OCI-LY1 (cell line): ENCODE measurements around the gene DENND1A.

Experiments used
- H2AFZ ChIP-seq: fragments of 200-600 bp; sonication (generic), shearing (Covaris generic); 2 replicates; pipeline ENCODE4 v1.6.0; 2014; ENCODE audit warnings: antibody characterized with exemption, mild to moderate bottlenecking, low read length
- H3F3A ChIP-seq: fragments of 200-600 bp; sonication (generic), shearing (Covaris generic); 2 replicates; pipeline ENCODE4 v1.6.0; 2014; ENCODE audit warnings: mild to moderate bottlenecking, antibody characterized with exemption, low read length, moderate library complexity; ENCODE audit not compliant: insufficient read depth
- H3K27ac ChIP-seq: fragments of 200-600 bp; sonication (generic); 2 replicates; pipeline ENCODE4 v1.5.1; 2014; ENCODE audit warnings: low read length, mixed run types, mild to moderate bottlenecking, low read depth; ENCODE audit not compliant: poor library complexity, severe bottlenecking
- H3K27me3 ChIP-seq: fragments of 200-600 bp; sonication (generic); 2 replicates; pipeline ENCODE4 v1.6.0; 2014; ENCODE audit warnings: antibody characterized with exemption, mild to moderate bottlenecking, low read length, moderate library complexity; ENCODE audit not compliant: insufficient read depth
- H3K36me3 ChIP-seq: fragments of 200-600 bp; sonication (generic); 2 replicates; pipeline ENCODE4 v1.6.1; 2014; ENCODE audit warnings: mild to moderate bottlenecking, antibody characterized with exemption, low read length, moderate library complexity, mixed read lengths; ENCODE audit not compliant: insufficient read depth
- H3K4me1 ChIP-seq: fragments of 200-600 bp; sonication (generic); 2 replicates; pipeline ENCODE4 v1.5.1; 2014; ENCODE audit warnings: mild to moderate bottlenecking, low read length, moderate library complexity; ENCODE audit not compliant: insufficient read depth, severe bottlenecking
- H3K4me2 ChIP-seq: fragments of 200-600 bp; sonication (generic), shearing (Covaris generic); 2 replicates; pipeline ENCODE4 v1.6.1; 2014; ENCODE audit warnings: low read length
- H3K4me3 ChIP-seq: fragments of 200-600 bp; sonication (generic); 2 replicates; pipeline ENCODE4 v1.5.1; 2014; ENCODE audit warnings: low read length, low read depth, mild to moderate bottlenecking, mixed read lengths; ENCODE audit not compliant: poor library complexity, severe bottlenecking
- H3K79me2 ChIP-seq: fragments of 200-600 bp; shearing (Covaris generic); 2 replicates; pipeline ENCODE4 v1.6.1; 2016; ENCODE audit warnings: mixed run types, low read length, mixed read lengths; ENCODE audit not compliant: insufficient read depth
- H3K9ac ChIP-seq: fragments of 200-600 bp; sonication (generic), shearing (Covaris generic); 2 replicates; pipeline ENCODE4 v1.6.1; 2014; ENCODE audit warnings: mild to moderate bottlenecking, low read length, mixed read lengths
- H3K9me2 ChIP-seq: fragments of 200-600 bp; sonication (generic), shearing (Covaris generic); 2 replicates; pipeline ENCODE4 v1.6.1; 2014; ENCODE audit warnings: low read depth, mild to moderate bottlenecking, low read length, mixed read lengths
- H3K9me3 ChIP-seq: fragments of 200-600 bp; shearing (Covaris generic); 2 replicates; pipeline ENCODE4 v1.6.1; 2014; ENCODE audit warnings: low read length, mixed read lengths
- H4K20me1 ChIP-seq: fragments of 200-600 bp; sonication (generic), shearing (Covaris generic); 2 replicates; pipeline ENCODE4 v1.6.0; 2016; ENCODE audit warnings: mild to moderate bottlenecking, low read length; ENCODE audit not compliant: insufficient read depth
- EZH2 ChIP-seq: fragments of 200-600 bp; sonication (generic), shearing (Covaris generic); IDR thresholded peaks from 2 replicates; pipeline ENCODE4 v1.8.0; 2017; ENCODE audit warnings: borderline replicate concordance, mixed run types, mild to moderate bottlenecking, antibody characterized with exemption, low read length, moderate library complexity, mixed read lengths
- TF ChIP-seq, protein P1 (sequence below): fragments of 200-600 bp; sonication (generic), shearing (Covaris generic); IDR thresholded peaks from 2 replicates; pipeline ENCODE4 v1.5.1; 2017; ENCODE audit warnings: mild to moderate bottlenecking, antibody characterized with exemption, low read length, moderate library complexity, mixed read lengths

DENND1A gene

DNA sequence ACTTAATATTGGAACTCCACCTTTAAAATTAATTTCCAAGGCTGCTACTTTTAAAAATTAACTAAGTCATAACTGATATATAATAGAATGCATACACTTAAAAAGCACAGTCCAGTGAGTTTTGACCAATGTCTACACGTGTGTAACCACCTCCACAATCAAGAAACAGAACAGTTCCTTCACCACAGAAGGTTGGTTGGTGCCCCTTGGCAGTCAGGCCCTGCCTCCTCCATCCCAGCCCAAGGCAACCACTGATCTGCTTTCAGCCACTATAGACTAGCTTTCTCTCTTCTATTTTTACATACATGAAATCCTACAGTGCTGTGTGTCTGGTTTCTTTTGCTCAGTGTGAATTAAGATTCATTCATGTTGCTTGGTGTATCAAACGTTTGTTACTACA lies 358.7 kb downstream of the DENND1A start:
- TF ChIP-seq EZH2, result no peak
- TF ChIP-seq, protein P1, sequence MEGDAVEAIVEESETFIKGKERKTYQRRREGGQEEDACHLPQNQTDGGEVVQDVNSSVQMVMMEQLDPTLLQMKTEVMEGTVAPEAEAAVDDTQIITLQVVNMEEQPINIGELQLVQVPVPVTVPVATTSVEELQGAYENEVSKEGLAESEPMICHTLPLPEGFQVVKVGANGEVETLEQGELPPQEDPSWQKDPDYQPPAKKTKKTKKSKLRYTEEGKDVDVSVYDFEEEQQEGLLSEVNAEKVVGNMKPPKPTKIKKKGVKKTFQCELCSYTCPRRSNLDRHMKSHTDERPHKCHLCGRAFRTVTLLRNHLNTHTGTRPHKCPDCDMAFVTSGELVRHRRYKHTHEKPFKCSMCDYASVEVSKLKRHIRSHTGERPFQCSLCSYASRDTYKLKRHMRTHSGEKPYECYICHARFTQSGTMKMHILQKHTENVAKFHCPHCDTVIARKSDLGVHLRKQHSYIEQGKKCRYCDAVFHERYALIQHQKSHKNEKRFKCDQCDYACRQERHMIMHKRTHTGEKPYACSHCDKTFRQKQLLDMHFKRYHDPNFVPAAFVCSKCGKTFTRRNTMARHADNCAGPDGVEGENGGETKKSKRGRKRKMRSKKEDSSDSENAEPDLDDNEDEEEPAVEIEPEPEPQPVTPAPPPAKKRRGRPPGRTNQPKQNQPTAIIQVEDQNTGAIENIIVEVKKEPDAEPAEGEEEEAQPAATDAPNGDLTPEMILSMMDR, result no peak
- no peaks in the 10 kb centered on the region for H3K9me2 ChIP-seq
- no peaks in the 10 kb centered on the region for H3K27me3 ChIP-seq
- no peaks in the 10 kb centered on the region for H3K79me2 ChIP-seq
- H3K9me3 ChIP-seq, result no peaks in the 10 kb centered on the region
- H3K4me1 ChIP-seq, result no peaks in the 10 kb centered on the region
- no peaks in the 10 kb centered on the region for H3F3A ChIP-seq
- no peak overlapping the region for H3K4me2 ChIP-seq
- H3K27ac ChIP-seq, result no peak overlapping the region
- no peak overlapping the region for H2AFZ ChIP-seq
- no peaks in the 10 kb centered on the region for H4K20me1 ChIP-seq
- no peaks in the 10 kb centered on the region for H3K36me3 ChIP-seq
- H3K4me3 ChIP-seq, result no peak overlapping the region
- no peak overlapping the region for H3K9ac ChIP-seq

- no peak overlapping the region for H3K27ac ChIP-seq
- TF ChIP-seq EZH2, result no peak
- TF ChIP-seq, protein P1, result no peak
- no peaks in the 10 kb centered on the region for H3K79me2 ChIP-seq
- H3K4me3 ChIP-seq, result no peak overlapping the region
- H3K9me3 ChIP-seq, result no peaks in the 10 kb centered on the region
- H4K20me1 ChIP-seq, result no peaks in the 10 kb centered on the region
- no peaks in the 10 kb centered on the region for H3K4me1 ChIP-seq
- no peaks in the 10 kb centered on the region for H3K9me2 ChIP-seq
- H3K36me3 ChIP-seq, result no peaks in the 10 kb centered on the region
- H2AFZ ChIP-seq, result no peak overlapping the region
- no peaks in the 10 kb centered on the region for H3K27me3 ChIP-seq
- H3K4me2 ChIP-seq, result no peak overlapping the region
- no peak overlapping the region for H3K9ac ChIP-seq
- no peaks in the 10 kb centered on the region for H3F3A ChIP-seq
These were observed 360.9 kb downstream of the DENND1A start for GRCh38 chr9:123568691-123569688.

GRCh38 chr9:123567013-123567412 lies 362.9 kb downstream of the DENND1A start:
- H3F3A ChIP-seq, result no peaks in the 10 kb centered on the region
- no peak overlapping the region for H3K4me2 ChIP-seq
- H3K9ac ChIP-seq, result no peak overlapping the region
- no peaks in the 10 kb centered on the region for H4K20me1 ChIP-seq
- H3K27ac ChIP-seq, result no peak overlapping the region
- no peaks in the 10 kb centered on the region for H3K4me1 ChIP-seq
- no peak for TF ChIP-seq EZH2
- TF ChIP-seq, protein P1, result no peak
- H3K79me2 ChIP-seq, result no peaks in the 10 kb centered on the region
- no peak overlapping the region for H2AFZ ChIP-seq
- H3K9me2 ChIP-seq, result no peaks in the 10 kb centered on the region
- no peaks in the 10 kb centered on the region for H3K9me3 ChIP-seq
- no peak overlapping the region for H3K4me3 ChIP-seq
- no peaks in the 10 kb centered on the region for H3K27me3 ChIP-seq
- H3K36me3 ChIP-seq, result no peaks in the 10 kb centered on the region
